ENCODE data around the gene KIN. TPM values are rescaled to one million over a fixed set of nuclear protein-coding genes. Genes with fewer than 3 reads are reported as not detected.
"Not testable (repeated sequence)": the region's sequence is repeated elsewhere in the genome, so short reads cannot be mapped to it uniquely, and the experiment has no call there.

The KIN gene, protein sequence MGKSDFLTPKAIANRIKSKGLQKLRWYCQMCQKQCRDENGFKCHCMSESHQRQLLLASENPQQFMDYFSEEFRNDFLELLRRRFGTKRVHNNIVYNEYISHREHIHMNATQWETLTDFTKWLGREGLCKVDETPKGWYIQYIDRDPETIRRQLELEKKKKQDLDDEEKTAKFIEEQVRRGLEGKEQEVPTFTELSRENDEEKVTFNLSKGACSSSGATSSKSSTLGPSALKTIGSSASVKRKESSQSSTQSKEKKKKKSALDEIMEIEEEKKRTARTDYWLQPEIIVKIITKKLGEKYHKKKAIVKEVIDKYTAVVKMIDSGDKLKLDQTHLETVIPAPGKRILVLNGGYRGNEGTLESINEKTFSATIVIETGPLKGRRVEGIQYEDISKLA
- 7.5 TPM for total RNA-seq
- long read RNA-seq, full-length matches to known transcripts = 4 of 5 reads
- long read RNA-seq, partial matches to known transcripts = 1 of 5 reads
- long read RNA-seq, other reads (novel, unspliced or antisense) = 0 of 5 reads

DNA sequence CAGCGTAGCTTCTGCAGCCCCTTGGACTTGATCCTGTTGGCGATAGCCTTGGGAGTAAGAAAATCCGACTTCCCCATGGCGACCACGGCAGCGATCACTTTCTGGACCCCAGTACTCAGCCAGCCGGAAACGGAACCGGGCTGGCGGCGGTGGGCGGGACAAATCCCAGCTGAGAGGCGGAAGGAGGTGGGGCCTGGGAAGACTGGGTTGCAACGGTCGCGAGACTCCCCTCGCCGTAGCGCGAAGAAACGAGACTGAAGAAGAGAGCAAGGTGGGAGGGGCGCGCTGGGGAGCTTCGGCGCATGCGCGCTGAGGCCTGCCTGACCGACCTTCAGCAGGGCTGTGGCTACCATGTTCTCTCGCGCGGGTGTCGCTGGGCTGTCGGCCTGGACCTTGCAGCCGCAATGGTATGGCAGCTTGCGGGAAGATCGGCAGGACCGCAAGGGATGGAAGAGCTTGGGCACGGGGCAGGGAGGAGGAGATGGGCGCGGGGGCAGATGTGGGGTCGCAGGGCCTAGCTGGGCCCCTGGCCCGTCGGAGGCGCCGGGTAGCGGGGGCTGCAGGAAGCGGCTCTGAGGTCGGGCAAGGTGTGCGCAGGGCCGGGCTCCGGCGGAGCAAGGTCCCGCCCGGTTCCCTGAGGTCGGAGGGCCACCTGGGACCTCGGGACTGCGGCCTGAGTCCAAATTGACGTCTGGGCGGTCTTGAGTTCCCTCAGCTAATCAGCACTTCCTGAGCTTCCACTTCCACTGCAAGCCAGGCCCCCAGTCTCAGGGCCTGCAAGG, at the start of gene KIN, which contains the start of gene ATP5F1C:
TSS of gene KIN (minus strand) at position 137 of the 782 bp plus-strand sequence. CDS start at position 77, 60 bp downstream.
TSS of gene ATP5F1C (plus strand) at position 321 of the 782 bp plus-strand sequence. CDS start at position 352, 31 bp downstream.
- intact Hi-C loops (cut with DNase I) = loop anchor here (2.0 kb wide), 1 partner anchor 31 kb away; the partner anchor contains the start of gene TAF3
- DNase-seq (ENCODE audit: missing footprints) = peak; percentile 99
- ATAC-seq = peak; percentile 97

DNA sequence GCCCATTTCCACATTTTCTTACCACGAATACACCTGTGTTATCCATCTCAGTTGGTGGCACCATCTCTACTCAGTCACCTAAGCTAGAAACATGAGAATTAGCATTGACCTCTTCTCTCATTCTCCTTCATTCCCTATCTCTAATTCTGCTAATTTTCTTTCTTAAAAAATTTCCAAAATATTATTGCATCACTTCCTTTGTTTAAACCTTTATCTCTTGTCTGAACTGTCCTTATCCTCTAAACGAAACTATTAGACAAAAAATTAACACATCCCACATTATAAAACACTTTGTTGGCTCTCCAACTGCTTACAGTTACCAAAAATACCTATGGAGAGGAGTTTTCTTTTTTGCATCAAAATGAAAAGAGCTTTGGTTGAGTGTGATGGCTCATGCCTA, 48.8 kb upstream of the KIN start:
- intact Hi-C loops (cut with DNase I) = no loop called here
- ATAC-seq = no peak

DNA sequence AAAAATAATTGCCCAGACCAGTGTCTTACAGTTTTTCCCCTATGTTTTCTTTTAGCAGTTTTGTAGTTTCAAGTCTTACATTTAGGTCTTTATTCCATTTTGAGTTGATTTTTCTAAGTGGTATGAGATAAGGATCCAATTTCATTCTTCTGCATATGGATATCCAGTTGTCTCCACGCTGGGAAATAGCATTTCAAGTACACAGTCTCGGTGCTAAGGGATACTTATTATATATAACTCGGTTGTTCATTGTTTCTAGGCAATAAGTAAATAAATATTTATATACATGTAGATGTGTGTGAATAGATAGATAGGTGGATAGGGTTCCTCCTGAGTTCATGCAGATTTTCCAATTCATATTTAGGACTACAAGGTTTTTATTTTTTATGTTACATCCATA, 46.5 kb upstream of the KIN start:
- intact Hi-C loops (cut with DNase I) = no loop called here
- ATAC-seq (no peak), DNase-seq (ENCODE audit: missing footprints) (no peak)

More for the DNA sequence above, 48.8 kb upstream of the KIN start:
- no peak for DNase-seq (ENCODE audit: missing footprints)

DNA sequence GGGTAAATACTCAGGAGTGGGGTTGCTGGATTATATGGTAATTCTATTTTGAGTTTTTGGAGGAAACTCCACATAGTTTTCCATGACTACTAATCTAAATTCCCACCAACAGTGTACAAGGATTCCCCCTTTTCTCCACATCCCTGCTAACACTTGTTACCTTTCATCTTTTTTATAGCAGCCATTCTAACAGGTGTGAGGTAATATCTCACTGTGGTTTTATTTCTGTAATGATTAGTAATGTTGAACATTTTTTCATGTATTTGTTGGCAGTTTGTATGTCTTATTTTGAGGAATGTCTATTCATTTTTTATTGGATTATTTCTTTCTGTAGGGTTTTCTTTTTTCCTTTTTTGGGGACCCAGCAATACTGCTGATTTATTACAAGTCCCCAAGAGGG, 45.4 kb upstream of the KIN start:
- intact Hi-C loops (cut with DNase I) = no loop called here
- ATAC-seq = no peak
- no peak for DNase-seq (ENCODE audit: missing footprints)

DNA sequence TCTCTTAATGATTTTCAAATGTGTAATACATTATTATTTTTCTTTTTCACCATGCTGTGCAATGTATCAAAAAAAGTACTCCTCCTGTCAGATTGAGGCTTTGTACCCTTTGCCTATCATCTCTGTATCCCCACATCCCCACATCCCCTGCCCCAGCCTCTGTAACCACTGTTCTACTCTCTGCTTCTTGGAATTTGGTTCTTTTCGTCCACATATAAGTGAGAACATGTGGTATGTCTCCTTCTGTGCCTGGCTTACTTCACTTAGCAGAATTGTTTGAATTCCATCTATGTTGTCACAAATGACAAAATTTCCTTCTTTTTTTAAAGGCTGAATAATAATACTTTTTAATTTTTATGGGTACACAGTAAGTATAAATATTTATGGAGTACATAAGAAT, 44.3 kb upstream of the KIN start:
- ATAC-seq (no peak), DNase-seq (ENCODE audit: missing footprints) (no peak)
- intact Hi-C loops (cut with DNase I) = no loop called here

DNA sequence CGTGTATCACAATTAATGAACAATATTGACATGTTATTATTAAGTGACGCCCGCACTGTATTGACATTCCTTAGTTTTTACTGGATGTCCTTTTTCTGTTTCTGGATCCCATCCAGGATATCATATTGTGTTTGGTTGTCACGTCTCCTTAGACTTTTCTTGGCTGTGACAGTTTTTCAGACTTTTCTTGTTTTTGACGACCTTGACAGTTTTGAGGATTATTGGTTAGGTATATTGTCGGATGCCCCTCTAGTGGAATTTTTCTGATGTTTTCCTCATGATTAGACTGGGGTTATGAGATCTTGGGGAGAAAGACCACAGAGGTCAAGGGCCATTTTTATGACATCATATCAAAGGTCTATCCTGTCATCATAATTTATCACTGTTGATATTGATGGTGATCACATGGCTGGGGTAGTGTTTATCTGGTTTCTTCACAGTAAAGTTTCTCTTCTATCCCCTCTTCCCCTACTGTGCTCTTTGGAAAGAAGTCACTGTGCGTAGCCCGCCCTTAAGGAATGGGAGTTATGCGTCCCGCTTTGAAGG, 41.6 kb upstream of the KIN start:
- intact Hi-C loops (cut with DNase I) = no loop called here
- no peak for ATAC-seq

DNA sequence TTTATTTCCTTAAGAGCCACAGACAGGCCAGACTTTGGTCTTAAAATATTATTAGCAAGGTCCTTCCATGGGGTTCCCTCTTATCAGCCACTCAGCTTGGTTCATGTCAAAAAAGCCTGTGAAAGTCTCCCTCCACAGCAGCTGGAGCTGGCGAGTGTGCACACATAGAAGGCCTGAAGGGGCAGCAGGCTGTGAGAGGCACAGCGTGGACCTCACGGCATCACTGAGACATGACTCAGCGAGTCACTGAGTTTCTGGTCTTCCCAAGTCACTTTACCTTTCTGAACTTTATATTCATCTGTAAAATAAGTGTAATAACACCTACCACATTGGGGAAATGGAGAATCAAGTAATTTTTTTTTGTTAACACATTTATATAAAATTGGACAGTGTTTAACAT, 39.2 kb upstream of the KIN start:
- no peak for ATAC-seq
- no peak for DNase-seq (ENCODE audit: missing footprints)
- intact Hi-C loops (cut with DNase I) = no loop called here

More for the DNA sequence above, 41.6 kb upstream of the KIN start:
- no peak for DNase-seq (ENCODE audit: missing footprints)

DNA sequence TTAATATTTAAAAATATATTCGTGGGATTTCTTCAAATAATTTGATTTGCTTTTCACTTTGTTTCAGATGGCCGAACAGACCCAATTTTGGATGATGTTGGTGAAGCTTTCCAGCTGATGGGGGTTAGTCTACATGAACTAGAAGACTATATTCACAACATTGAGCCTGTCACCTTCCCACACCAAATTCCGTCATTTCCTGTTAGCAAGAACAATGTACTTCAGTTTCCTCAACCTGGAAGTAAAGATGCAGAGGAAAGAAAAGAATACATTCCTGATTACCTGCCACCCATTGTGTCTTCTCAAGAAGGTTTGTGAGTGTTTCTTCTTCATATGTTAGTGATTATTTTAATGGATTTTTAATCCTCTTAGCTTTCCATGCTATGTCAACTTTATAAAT, 36.5 kb upstream of the KIN start:
- no peak for ATAC-seq
- DNase-seq (ENCODE audit: missing footprints) = no peak
- intact Hi-C loops (cut with DNase I) = no loop called here

DNA sequence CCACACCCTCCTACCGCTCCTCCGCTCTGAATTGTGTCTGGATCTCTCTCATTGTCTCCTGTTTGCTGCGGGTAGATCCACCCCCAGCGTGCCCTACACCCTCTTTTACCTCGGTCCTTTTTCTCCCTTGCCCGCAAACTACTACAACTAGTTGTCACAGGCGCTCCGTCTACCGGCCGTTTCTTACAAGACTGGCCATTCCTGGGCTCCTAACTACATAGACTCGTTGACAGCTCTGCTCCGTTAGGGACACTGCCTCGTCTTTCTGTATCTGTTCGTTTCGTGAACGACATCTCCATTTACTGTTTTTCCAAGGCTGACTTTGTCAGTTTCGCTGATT, 31.3 kb upstream of the KIN start:
- intact Hi-C loops (cut with DNase I) = loop anchor here (2.0 kb wide), 1 partner anchor 30 kb away; the partner anchor contains the start of gene ATP5F1C
- DNase-seq (ENCODE audit: missing footprints) (no peak), ATAC-seq (peak; percentile 45)

DNA sequence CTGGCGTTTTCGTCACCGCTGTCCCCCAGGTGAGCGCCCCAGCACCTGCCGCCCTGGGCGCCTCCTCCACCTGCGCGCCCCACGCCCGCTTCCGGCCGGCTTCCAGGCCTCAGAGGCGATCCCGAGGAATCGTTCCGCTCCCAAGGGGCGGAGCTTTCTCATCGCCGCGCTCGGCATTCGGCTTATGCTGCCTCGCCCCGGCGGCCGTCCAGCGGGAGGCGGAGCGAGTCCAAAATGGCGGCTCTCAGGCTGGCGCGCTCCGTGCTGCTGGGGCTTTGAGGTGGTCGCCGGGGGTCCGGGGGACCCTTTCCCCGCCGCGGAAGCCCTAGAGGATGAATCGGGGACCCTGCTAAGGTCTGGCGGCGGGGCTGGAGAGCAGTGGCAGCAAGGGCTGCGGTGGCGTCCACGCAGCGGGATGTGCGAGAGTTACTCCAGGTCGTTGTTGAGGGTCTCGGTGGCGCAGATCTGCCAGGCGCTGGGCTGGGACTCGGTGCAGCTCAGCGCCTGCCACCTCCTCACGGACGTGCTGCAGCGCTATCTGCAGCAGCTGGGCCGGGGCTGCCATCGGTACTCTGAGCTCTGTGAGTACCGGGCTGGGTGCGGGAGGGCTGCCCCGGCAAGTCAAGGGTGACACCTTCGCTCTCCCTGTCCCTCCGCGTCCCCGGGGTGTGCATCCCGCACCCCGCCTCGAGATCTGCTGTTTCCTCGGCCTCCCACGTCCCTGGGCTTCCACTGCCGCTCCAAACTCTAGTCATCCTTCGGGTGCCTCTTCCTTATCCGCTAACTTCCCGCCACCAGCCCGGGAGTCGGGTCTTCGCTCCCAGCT, 30.7 kb upstream of the KIN start, which contains the start of gene TAF3:
TSS of gene TAF3 (plus strand) at position 211 of the 826 bp plus-strand sequence. CDS start at position 416, 205 bp downstream.
- peak; percentile 97 for DNase-seq (ENCODE audit: missing footprints)
- intact Hi-C loops (cut with DNase I) = loop anchor here (2.0 kb wide), 1 partner anchor 30 kb away; the partner anchor contains the start of gene ATP5F1C
- ATAC-seq = peak; percentile 93

DNA sequence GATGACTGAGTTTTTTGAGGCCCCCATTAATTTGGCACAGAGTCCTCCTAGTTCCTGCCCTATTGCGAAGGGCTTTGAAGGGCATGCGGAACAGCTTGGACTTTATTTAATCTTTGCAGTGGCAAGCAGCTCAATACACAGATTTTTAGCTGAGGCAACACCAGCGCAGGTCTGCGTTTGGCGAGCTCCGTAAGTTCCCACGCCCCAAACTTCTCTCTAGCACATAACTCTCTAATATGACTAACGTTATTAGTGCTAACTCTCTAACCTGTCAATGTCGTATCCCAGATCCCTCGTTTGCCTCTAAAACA, 30.1 kb upstream of the KIN start:
- ATAC-seq = peak; percentile 11
- intact Hi-C loops (cut with DNase I) = loop anchor here (2.0 kb wide), 1 partner anchor 29 kb away; the partner anchor contains the start of gene ATP5F1C
- no peak for DNase-seq (ENCODE audit: missing footprints)

DNA sequence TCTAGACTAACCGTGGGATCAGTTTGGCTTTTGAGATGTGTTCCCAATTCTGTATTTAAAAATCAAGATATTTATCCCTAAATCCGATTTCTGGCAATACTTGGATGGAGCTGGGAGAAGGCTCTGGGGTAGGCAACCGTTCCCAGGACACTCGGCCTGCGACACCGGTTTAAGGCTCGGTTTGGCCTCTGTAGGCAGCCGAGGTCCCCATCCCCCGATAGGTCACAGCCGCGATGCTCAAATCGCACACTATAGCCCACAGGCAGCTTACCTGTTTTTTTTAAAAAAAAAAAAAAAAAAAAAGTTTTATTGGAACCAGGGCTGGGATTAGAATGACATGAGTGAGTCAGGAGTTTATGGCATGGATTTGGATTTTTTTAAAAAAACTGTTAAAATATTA, 29.8 kb upstream of the KIN start:
- no peak for ATAC-seq

DNA sequence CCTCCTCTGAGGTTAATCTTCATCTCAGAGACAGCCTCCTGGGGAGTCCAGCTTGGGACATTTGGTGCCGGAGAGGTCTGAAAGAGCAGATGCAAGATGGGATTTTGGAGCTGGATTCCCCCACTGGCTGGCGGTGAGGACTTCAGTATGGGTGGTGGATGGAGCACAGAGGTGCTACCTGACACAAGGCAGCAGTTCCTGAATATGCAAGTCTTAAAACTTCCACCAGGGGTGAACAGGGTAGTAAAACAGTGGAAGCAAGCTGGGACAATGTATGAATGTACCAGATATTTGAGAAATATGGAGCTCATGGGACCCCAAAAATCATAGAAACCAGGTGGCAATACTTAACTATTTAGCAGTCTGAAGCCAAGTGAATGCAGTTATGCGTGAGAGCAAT, 25.7 kb upstream of the KIN start:
- intact Hi-C loops (cut with DNase I) = no loop called here
- DNase-seq (ENCODE audit: missing footprints) (no peak), ATAC-seq (no peak)

More for the DNA sequence above, 29.8 kb upstream of the KIN start:
- intact Hi-C loops (cut with DNase I) = no loop called here
- no peak for DNase-seq (ENCODE audit: missing footprints)

DNA sequence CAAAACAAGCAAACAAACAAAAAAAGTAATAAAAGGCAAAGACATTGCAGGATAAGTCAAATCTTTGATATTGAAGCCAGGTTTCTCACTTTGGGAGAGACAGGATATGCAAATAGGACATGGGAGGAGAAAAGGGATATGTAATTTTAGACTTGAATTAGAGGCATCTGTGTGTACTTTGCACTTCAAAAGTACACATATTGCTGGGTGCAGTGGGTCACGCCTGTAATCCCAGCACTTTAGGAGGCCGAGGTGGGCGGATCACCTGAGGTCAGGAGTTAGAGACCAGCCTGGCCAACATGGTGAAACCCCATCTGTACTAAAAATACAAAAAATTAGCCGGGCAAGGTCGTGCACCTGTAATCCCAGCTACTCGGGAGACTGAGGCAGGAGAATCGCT, 23.9 kb upstream of the KIN start:
- intact Hi-C loops (cut with DNase I); ATAC-seq; DNase-seq (ENCODE audit: missing footprints): not testable (repeated sequence)

DNA sequence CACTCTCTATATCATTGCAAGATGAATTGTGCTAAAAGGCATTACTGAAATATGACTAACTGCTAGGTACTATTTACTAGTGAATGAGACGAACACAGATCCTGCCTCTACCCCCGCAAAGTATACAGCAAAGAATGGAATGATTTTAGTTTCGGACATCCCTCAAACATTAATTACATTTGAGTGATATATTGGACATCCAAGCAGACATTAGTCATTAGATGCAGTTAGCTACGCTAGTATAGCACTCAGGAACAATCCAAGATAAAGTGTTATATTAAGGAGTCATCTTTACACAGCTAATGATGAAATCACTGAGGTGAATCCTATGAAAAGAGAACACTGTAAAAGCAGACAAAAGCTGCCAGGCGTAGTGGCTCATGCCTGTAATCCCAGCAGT, 23.2 kb upstream of the KIN start:
- intact Hi-C loops (cut with DNase I) = no loop called here
- ATAC-seq = no peak
- DNase-seq (ENCODE audit: missing footprints) = no peak

DNA sequence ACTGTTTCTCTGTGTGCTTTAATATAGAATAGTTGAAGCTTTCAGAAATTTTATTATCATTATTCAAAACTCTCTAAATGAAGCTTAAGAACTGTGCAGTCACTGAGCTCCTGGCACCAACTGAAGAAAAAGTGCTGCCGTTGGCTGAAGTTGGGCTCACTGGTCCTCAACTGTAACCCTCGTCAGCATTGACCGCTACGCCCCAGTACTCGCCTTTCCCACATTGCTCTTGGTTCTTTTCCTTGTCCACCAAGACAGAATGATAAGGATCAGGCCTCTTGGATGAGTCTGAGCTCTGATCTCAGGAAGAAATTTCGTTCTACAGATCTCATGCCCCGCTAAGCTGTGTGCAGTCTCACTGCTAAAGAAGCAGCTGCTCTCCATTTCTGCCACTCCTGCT, 22.6 kb upstream of the KIN start:
- intact Hi-C loops (cut with DNase I) = no loop called here

DNA sequence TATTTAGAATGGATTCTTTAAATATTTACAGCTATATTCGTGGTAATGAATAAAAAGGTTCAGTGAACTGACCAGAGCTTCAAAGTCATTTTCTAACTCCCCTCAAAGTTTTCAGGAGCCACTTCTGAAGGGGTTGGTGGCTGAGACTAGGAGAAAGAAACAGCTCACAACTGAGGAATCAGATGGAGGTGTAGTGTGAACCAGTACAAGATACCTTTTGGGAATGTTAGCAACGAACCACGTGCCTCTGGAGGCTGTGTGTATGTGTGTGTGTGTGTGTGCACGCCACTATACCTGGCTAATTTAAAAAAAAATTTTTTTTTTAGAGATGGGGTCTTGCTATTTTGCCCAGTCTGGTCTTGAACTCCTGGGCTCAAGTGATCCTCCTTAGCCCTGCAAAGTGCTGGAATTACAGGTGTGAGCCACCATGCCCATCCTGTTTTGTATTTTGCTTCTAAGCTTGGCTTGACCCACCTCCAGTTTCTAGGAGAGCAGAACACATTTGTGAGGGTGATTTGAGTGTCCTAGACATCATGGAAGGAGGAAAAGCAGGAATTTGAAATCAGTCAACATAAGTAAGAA, 21.0 kb upstream of the KIN start:
- ATAC-seq (no peak), DNase-seq (ENCODE audit: missing footprints) (no peak)
- intact Hi-C loops (cut with DNase I) = no loop called here

More for the DNA sequence above, 22.6 kb upstream of the KIN start:
- ATAC-seq = no peak
- DNase-seq (ENCODE audit: missing footprints) = no peak

DNA sequence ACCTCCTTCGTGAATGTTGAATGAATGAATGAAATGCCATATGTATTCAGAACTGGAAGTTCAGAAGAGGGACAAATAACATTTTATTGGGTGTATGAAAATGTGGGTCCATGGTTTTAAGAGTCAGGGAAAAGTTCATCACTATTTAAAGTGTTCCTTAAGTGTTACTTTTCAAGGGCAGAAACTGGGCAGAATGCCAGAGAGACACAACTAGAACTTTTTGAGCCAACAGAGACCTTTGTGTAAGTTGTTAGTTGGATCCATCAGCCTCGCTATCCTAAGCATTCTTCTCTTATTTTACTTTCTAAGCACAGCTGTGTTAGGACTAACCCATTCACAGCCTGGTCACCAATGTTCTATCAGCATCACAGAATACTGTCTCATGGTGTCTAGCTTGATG, 16.9 kb upstream of the KIN start:
- DNase-seq (ENCODE audit: missing footprints) (no peak), ATAC-seq (no peak)
- intact Hi-C loops (cut with DNase I) = no loop called here
